Measurements from ENCODE around the gene CABP1.

CABP1 gene

DNA sequence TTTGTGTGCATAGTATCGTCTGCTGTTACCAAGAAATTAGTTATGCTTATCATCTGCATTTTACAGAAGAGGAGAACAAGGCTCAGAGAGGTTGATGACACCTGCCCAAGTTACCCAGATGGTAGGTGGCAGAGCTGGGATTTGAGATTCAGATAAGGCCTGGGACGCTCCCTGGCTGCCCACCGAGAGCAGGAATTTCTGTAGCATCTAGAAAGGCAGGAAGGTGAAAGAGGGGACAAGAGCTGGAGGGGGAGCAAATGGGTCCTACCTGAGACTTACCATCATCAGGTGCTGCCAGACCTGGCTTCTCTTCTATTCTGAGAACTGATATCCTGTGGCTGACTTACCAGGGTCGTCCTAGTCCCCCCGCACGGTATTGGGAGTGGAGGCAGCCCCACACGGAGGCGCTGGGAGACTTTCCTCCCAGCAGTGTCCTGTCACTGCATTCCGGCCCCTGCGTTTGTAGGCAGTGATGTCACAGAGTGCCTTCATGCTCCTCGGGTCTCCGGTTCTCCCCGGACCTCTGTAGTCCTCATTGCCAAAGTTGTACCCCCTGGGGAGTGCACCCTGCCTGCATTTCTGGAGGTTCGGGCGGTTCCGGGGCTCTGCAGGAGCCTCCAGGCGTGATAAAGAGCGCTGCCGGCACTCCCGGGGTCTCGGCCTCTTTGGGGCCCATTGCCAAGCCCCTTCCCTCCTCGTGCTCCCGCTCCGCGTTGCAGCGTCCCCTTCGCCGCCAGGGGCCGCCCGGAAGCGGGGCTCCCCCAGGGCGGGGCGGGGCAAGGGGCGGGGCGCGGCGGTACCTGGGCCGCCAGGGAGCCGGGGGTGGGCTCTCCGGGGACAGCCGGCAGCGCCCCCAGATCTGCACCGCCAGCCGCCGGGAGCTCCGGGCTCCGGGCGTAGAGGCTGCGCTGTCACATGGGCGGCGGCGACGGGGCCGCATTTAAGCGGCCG, at the start of gene CABP1:
Gene CABP1 (plus strand): TSS at position 856 of the 951 bp plus-strand sequence. CDS start 60 bp downstream, at position 916.
- DNase-seq (ENCODE audit: low read depth): no peak
- TF ChIP-seq, protein P1, sequence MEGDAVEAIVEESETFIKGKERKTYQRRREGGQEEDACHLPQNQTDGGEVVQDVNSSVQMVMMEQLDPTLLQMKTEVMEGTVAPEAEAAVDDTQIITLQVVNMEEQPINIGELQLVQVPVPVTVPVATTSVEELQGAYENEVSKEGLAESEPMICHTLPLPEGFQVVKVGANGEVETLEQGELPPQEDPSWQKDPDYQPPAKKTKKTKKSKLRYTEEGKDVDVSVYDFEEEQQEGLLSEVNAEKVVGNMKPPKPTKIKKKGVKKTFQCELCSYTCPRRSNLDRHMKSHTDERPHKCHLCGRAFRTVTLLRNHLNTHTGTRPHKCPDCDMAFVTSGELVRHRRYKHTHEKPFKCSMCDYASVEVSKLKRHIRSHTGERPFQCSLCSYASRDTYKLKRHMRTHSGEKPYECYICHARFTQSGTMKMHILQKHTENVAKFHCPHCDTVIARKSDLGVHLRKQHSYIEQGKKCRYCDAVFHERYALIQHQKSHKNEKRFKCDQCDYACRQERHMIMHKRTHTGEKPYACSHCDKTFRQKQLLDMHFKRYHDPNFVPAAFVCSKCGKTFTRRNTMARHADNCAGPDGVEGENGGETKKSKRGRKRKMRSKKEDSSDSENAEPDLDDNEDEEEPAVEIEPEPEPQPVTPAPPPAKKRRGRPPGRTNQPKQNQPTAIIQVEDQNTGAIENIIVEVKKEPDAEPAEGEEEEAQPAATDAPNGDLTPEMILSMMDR (IDR thresholded peaks at IDR 0.05; ENCODE audit: low read depth, low read length, missing control alignments): peak; percentile 46
- H3K4me3 ChIP-seq (ENCODE audit: low read depth, low read length): peak within 1 kb of the TSS; percentile 51

DNA sequence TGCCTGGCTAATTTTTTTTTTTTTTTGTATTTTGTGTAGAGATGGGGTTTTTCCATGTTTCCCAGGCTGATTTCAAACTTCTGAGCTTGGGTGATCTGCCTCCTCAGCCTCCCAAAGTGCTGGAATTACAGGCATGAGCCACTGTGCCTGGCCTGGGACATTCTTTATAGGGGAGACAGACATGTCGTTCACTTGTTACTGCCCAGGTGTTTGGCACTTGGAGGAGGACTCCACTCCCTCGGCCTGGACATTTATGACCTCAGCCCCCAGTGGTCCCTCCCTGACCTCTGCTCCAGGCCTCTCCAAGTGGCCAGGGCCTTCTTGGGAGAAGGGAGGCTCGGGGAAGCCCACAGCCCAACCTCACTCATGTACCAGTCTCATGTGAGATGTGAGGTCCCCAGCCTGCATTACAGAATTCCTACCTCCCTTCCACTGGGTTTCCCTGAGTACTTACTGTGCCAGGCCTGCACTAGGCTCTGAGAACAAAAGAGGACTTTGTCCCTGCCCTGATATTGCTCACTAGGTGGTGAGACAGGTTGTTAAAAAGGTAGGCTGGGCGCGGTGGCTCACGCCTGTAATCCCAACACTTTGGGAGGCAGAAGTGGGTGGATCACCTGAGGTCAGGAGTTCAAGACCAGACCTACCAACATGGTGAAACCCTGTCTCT, 49.6 kb upstream of the CABP1 start:
- no peak overlapping the region for H3K4me3 ChIP-seq (ENCODE audit: low read depth, low read length)
- TF ChIP-seq, protein P1 (IDR thresholded peaks at IDR 0.05; ENCODE audit: low read depth, low read length, missing control alignments): no peak
- no peak for DNase-seq (ENCODE audit: low read depth)

DNA sequence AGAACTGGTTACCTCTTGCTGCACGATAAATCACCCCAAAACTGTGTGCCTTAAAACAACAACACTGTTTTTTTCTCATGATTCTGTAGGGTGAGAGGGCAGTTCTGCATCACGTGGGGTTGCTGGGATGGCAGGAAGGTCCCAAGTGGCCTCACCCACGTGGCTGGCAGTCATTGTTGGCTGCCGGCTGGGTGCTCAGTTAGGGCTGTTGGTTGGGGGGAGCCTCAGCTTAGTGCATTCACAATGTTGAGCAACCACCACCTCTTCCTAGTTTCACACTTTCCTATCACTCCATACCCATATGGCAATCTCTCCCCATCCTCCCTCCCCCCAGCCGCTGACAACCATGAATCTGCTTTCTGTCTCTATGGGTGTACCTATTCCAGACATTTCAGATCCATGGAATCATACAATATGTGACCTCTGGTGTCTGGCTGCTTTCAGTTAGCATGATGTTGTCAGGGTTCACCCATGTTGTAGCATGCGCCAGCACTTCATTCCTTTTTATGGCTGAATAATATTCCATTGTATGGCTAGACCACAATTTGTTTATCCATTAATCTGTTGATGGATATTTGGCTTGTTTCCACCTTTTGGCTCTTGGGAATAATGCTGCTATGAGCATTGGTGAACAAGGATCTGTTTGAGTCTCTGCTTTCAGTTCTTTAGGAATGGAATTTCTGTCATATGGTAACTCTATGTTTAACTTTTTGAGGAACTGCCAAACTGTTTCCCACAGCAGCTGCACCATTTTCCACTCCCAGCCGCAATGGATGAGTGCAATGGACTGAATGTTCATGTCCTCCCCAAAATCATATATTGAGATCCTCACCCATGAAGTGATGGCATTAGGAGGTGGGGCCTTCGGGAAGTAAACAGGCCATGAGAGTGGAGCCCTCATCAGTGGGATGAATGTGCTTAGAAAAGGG, 48.0 kb upstream of the CABP1 start:
- no peak for DNase-seq (ENCODE audit: low read depth)
- H3K4me3 ChIP-seq (ENCODE audit: low read depth, low read length): no peak overlapping the region
- TF ChIP-seq, protein P1 (IDR thresholded peaks at IDR 0.05; ENCODE audit: low read depth, low read length, missing control alignments): no peak

DNA sequence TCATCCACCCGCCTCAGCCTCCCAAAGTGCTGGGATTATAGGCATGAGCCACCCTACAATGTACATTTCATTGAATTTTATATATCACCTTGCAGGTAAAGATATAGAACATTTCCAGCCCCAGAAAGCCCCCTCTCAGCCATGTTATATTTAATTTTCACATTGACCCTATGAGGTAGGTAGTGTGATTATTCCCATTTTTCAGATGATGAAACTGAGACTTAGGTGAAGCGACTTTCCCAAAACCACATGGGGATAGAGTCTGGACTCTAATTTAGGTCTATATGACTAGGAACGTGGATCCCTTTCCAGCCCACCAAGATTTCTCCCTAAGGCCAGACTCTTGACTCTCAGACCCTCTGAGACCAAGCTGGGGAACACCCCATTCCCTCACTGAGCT, 43.5 kb upstream of the CABP1 start:
- TF ChIP-seq, protein P1 (IDR thresholded peaks at IDR 0.05; ENCODE audit: low read depth, low read length, missing control alignments): no peak
- no peak for DNase-seq (ENCODE audit: low read depth)
- H3K4me3 ChIP-seq (ENCODE audit: low read depth, low read length): no peak overlapping the region

DNA sequence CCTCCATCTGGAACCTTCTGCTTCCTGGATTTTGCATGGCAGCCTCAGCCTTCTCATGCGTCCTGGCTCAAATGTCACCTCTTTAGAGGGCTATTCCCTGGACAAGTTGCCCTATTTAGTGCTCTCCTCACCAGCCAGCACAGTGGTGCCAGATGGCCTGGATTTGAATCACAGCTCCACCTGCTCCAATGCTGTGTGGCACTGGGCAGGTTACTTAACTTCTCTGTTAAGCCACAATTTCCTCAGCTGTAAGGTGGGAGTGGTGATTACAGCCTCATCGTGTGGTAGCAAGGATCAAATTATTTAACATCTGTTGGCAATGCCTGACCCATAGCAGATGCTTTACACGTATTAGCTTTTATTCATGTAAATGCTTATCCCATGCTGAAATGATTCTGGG, 42.6 kb upstream of the CABP1 start:
- TF ChIP-seq, protein P1 (IDR thresholded peaks at IDR 0.05; ENCODE audit: low read depth, low read length, missing control alignments): no peak
- DNase-seq (ENCODE audit: low read depth): no peak
- H3K4me3 ChIP-seq (ENCODE audit: low read depth, low read length): no peak overlapping the region

DNA sequence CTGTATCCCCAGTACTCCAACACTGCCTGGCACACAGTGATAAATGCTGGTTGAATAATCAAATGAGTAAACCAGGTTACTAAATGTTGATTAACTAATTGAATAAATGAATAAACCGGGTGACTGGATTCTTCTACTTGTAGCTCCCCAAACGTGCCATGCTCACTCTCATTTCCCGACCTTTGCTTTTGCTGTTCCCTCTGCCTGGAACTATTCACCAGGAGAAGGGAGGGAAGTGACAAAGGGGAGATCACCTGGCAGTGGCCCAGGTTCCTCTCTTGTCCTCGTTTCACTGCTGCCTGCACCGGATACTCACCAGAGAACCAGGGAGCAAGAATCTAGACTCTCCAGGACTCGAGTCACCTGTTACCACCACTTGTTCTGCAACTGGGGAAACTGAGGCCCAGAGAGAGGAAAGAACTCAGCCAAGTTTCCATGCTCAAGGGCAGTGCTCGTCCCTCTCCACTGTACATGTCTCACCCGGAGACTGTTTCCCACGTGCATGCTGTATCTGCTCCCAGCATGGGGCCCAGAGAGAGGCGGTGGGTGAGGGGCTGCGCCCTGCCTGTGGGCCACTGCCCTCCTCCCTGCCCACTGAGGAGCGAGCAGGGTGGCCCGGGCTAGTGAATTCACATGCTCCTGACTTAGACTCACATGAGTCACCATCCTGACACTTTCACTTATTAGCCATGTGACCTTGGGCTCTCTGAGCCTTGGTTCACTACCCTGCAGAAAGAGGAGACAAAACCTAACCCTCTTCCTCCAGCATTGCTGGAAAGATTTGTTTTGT, 41.6 kb upstream of the CABP1 start:
- H3K4me3 ChIP-seq (ENCODE audit: low read depth, low read length): no peak overlapping the region
- no peak for DNase-seq (ENCODE audit: low read depth)
- TF ChIP-seq, protein P1 (IDR thresholded peaks at IDR 0.05; ENCODE audit: low read depth, low read length, missing control alignments): no peak
